GM18870 (cell line): ENCODE results near the gene ANKS4B.
"Not testable (repeated sequence)": the region's sequence is repeated elsewhere in the genome, so short reads cannot be mapped to it uniquely, and the experiment has no call there.

Source experiments
- ATAC-seq: cut with Tn5 transposase; IDR thresholded peaks from one replicate; pipeline ENCODE4 v1.9.1; 2021; ENCODE audit warnings: moderate library complexity; ENCODE audit not compliant: unreplicated experiment

The ANKS4B gene

GRCh38 chr16:21283521-21284289 lies 50.2 kb downstream of the ANKS4B start:
- ATAC-seq = no peak

- ATAC-seq = no peak
These were observed 50.9 kb downstream of the ANKS4B start for GRCh38 chr16:21284414-21284813.

GRCh38 chr16:21285314-21285713 lies 51.8 kb downstream of the ANKS4B start:
- ATAC-seq = no peak

GRCh38 chr16:21289789-21290188 lies 56.3 kb downstream of the ANKS4B start:
- ATAC-seq = not testable (repeated sequence)

- peak; percentile 47 for ATAC-seq
These were observed 67.0 kb downstream of the ANKS4B start for GRCh38 chr16:21300309-21301167.

- ATAC-seq = peak; percentile 42
These were observed 67.8 kb downstream of the ANKS4B start for GRCh38 chr16:21301168-21301894.

GRCh38 chr16:21301895-21302291 lies 68.4 kb downstream of the ANKS4B start:
- ATAC-seq = no peak

- no peak for ATAC-seq
These were observed 69.0 kb downstream of the ANKS4B start for GRCh38 chr16:21302454-21302853.

GRCh38 chr16:21302898-21303528 lies 69.5 kb downstream of the ANKS4B start:
- ATAC-seq = no peak
